ENCODE measurements around the gene GPR68.

- TF ChIP-seq, protein P1, sequence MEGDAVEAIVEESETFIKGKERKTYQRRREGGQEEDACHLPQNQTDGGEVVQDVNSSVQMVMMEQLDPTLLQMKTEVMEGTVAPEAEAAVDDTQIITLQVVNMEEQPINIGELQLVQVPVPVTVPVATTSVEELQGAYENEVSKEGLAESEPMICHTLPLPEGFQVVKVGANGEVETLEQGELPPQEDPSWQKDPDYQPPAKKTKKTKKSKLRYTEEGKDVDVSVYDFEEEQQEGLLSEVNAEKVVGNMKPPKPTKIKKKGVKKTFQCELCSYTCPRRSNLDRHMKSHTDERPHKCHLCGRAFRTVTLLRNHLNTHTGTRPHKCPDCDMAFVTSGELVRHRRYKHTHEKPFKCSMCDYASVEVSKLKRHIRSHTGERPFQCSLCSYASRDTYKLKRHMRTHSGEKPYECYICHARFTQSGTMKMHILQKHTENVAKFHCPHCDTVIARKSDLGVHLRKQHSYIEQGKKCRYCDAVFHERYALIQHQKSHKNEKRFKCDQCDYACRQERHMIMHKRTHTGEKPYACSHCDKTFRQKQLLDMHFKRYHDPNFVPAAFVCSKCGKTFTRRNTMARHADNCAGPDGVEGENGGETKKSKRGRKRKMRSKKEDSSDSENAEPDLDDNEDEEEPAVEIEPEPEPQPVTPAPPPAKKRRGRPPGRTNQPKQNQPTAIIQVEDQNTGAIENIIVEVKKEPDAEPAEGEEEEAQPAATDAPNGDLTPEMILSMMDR (IDR thresholded peaks at IDR 0.05), result no peak
- no peak for TF ChIP-seq POLR2A (IDR thresholded peaks at IDR 0.05)
Measured at GRCh38 chr14:91279354-91279753, 34.9 kb upstream of the GPR68 start.
